H1 (cell line): ENCODE data around the gene GMEB1. TPM values are rescaled to one million over a fixed set of nuclear protein-coding genes. Genes with fewer than 3 reads are reported as not detected.

Source experiments
- CTCF ChIA-PET: fragments of 300-600 bp; sonication (Branson Sonifier 250); formaldehyde crosslinking; loops from one replicate; lab custom pipeline; 2021; ENCODE audit not compliant: partially characterized antibody; lab: Charles Lee
- POLR2A ChIA-PET: fragments of 300-600 bp; sonication (Branson Sonifier 250); formaldehyde crosslinking; loops from one replicate; lab custom pipeline; 2021; ENCODE audit warnings: inconsistent platforms; ENCODE audit not compliant: partially characterized antibody; lab: Charles Lee
- DNase-seq, 2 experiments: peaks; one replicate each; pipeline versions ENCODE4 v3.0.0 to v3.0.0-alpha.2; 2010 to 2022; ENCODE audit warnings: low spot score in 2 of 2, low read depth in 1 of 2, mixed read lengths in 1 of 2
- FAIRE-seq: peaks from 2 replicates; lab custom pipeline; 2011; peaks lifted over from hg19 to GRCh38; lab: Jason Lieb, UNC
- H2AFZ ChIP-seq: 2 replicates; pipeline ENCODE4 v1.8.1; 2012; ENCODE audit warnings: low read length, inconsistent platforms
- H2AK5ac ChIP-seq: 2 replicates; pipeline ENCODE4 v1.6.1; 2013; ENCODE audit warnings: low read depth, low read length
- H2BK120ac ChIP-seq: replicated peaks from 2 replicates; pipeline ENCODE3; 2013; ENCODE audit warnings: low read depth, low read length, inconsistent platforms
- H2BK12ac ChIP-seq: 2 replicates; pipeline ENCODE4 v1.6.1; 2013; ENCODE audit warnings: low read depth, low read length
- H2BK15ac ChIP-seq: 2 replicates; pipeline ENCODE4 v1.6.1; 2013; ENCODE audit warnings: low read length
- H2BK20ac ChIP-seq: 2 replicates; pipeline ENCODE4 v1.6.1; 2013; ENCODE audit warnings: low read length
- H2BK5ac ChIP-seq: 2 replicates; pipeline ENCODE4 v1.6.1; 2013; ENCODE audit warnings: low read depth, low read length
- H3K14ac ChIP-seq: 2 replicates; pipeline ENCODE4 v1.6.1; 2013; ENCODE audit warnings: inconsistent platforms; ENCODE audit not compliant: insufficient read length
- H3K18ac ChIP-seq: 2 replicates; pipeline ENCODE4 v1.6.1; 2013; ENCODE audit warnings: low read length; ENCODE audit errors: extremely low read depth
- H3K23ac ChIP-seq: 2 replicates; pipeline ENCODE4 v1.6.1; 2013; ENCODE audit warnings: inconsistent platforms; ENCODE audit not compliant: insufficient read length
- H3K23me2 ChIP-seq: 2 replicates; pipeline ENCODE4 v1.6.1; 2013; ENCODE audit warnings: low read depth, low read length
- H3K27ac ChIP-seq: 2 replicates; pipeline ENCODE4 v1.6.1; 2011; ENCODE audit warnings: low read depth, low read length, inconsistent platforms
- H3K27me3 ChIP-seq, 4 experiments: replicated peaks in 1 of 4; 1 replicate in 1 of 4; 2 replicates in 3 of 4; pipeline versions ENCODE4 v1.6.1 to v1.8.1; 2011 to 2013; ENCODE audit warnings: low read length in 3 of 4, mild to moderate bottlenecking in 3 of 4, inconsistent platforms in 2 of 4, mixed read lengths in 2 of 4, moderate library complexity in 1 of 4; ENCODE audit not compliant: control insufficient read depth in 3 of 4, insufficient read depth in 3 of 4; ENCODE audit errors: extremely low read depth in 1 of 4
- H3K36me3 ChIP-seq, 4 experiments: 2 replicates each; pipeline versions ENCODE4 v1.6.1 to v1.8.1; 2011 to 2013; ENCODE audit warnings: mild to moderate bottlenecking in 4 of 4, low read length in 3 of 4, moderate library complexity in 2 of 4, control low read depth in 1 of 4, inconsistent platforms in 1 of 4; ENCODE audit not compliant: insufficient read depth in 4 of 4, control insufficient read depth in 2 of 4
- H3K4ac ChIP-seq: replicated peaks from 2 replicates; pipeline ENCODE3; 2013; ENCODE audit warnings: low read length, low read depth, mixed read lengths, inconsistent platforms; ENCODE audit not compliant: insufficient read length
- H3K4me1 ChIP-seq, 4 experiments: replicated peaks in 1 of 4; 1 replicate in 1 of 4; 2 replicates in 3 of 4; pipeline versions ENCODE4 v1.6.1 to v1.8.1; 2011 to 2013; ENCODE audit warnings: low read length in 3 of 4, inconsistent platforms in 2 of 4, mixed read lengths in 1 of 4; ENCODE audit not compliant: insufficient read depth in 4 of 4, control insufficient read depth in 3 of 4
- H3K4me2 ChIP-seq, 2 experiments: 2 replicates each; pipeline versions ENCODE4 v1.6.1 to v1.8.1; 2011 to 2013; ENCODE audit warnings: low read depth in 2 of 2, low read length in 2 of 2, control low read depth in 1 of 2, inconsistent platforms in 1 of 2, mild to moderate bottlenecking in 1 of 2; ENCODE audit not compliant: insufficient read depth in 1 of 2
- H3K4me3 ChIP-seq, 4 experiments: fragments of 200-600, 300-600 bp in 1 of 4; sonication (generic), shearing (Covaris generic), sonication (Bioruptor Twin) in 1 of 4; 2 replicates each; pipeline versions ENCODE4 v1.5.1 to v1.8.1; 2011 to 2016; ENCODE audit warnings: low read length in 4 of 4, low read depth in 3 of 4, control low read depth in 2 of 4, inconsistent platforms in 2 of 4, mild to moderate bottlenecking in 2 of 4, mixed read lengths in 1 of 4, moderate library complexity in 1 of 4; ENCODE audit not compliant: insufficient read depth in 2 of 4; ENCODE audit errors: extremely low read depth in 1 of 4
- H3K56ac ChIP-seq: replicated peaks from 2 replicates; pipeline ENCODE3; 2013; ENCODE audit warnings: low read depth, mild to moderate bottlenecking, mixed read lengths, low read length, inconsistent platforms; ENCODE audit not compliant: insufficient read length
- H3K79me1 ChIP-seq: 2 replicates; pipeline ENCODE4 v1.6.1; 2013; ENCODE audit warnings: low read depth, low read length, control low read depth
- H3K79me2 ChIP-seq, 2 experiments: 2 replicates each; pipeline versions ENCODE4 v1.6.1 to v1.8.1; 2012 to 2013; ENCODE audit warnings: low read length in 2 of 2, mild to moderate bottlenecking in 2 of 2, inconsistent platforms in 1 of 2; ENCODE audit not compliant: insufficient read depth in 2 of 2, control insufficient read depth in 1 of 2
- H3K9ac ChIP-seq, 4 experiments: replicated peaks in 1 of 4; 1 replicate in 1 of 4; 2 replicates in 3 of 4; pipeline versions ENCODE4 v1.6.1 to v1.8.1; 2011 to 2013; ENCODE audit warnings: low read depth in 3 of 4, low read length in 3 of 4, control low read depth in 2 of 4, mild to moderate bottlenecking in 2 of 4, moderate library complexity in 2 of 4, inconsistent platforms in 1 of 4; ENCODE audit errors: extremely low read depth in 1 of 4
- H3K9me3 ChIP-seq, 2 experiments: 2 replicates each; pipeline versions ENCODE4 v1.6.1 to v1.8.1; 2012 to 2013; ENCODE audit warnings: mild to moderate bottlenecking in 2 of 2, moderate library complexity in 2 of 2, control low read depth in 1 of 2, inconsistent platforms in 1 of 2, low read depth in 1 of 2, low read length in 1 of 2, mixed read lengths in 1 of 2; ENCODE audit not compliant: insufficient read depth in 2 of 2
- H4K20me1 ChIP-seq, 2 experiments: replicated peaks in 1 of 2; 2 replicates each; pipeline versions ENCODE3 to v1.8.1; 2011 to 2013; ENCODE audit warnings: inconsistent platforms in 2 of 2, low read length in 2 of 2, mild to moderate bottlenecking in 1 of 2; ENCODE audit not compliant: insufficient read depth in 2 of 2, control insufficient read depth in 1 of 2
- H4K5ac ChIP-seq: 2 replicates; pipeline ENCODE4 v1.6.1; 2013; ENCODE audit warnings: low read length, low read depth, mixed read lengths, inconsistent platforms; ENCODE audit not compliant: insufficient read length
- H4K8ac ChIP-seq: 2 replicates; pipeline ENCODE4 v1.8.0; 2013; ENCODE audit warnings: mild to moderate bottlenecking, moderate library complexity, low read length, inconsistent platforms; ENCODE audit not compliant: insufficient read depth; ENCODE audit errors: extremely low read depth
- H4K91ac ChIP-seq: replicated peaks from 2 replicates; pipeline ENCODE3; 2013; ENCODE audit warnings: low read length, mixed read lengths, inconsistent platforms; ENCODE audit not compliant: insufficient read length
- CHD2 ChIP-seq: IDR thresholded peaks from 2 replicates; pipeline ENCODE4 v1.6.1; 2012; ENCODE audit warnings: low read length, improper control_type of control experiment
- EGR1 ChIP-seq: IDR thresholded peaks from 2 replicates; pipeline ENCODE4 v1.6.1; 2011; ENCODE audit warnings: low read depth, low read length, borderline replicate concordance
- GTF2F1 ChIP-seq: IDR thresholded peaks from 2 replicates; pipeline ENCODE4 v1.6.1; 2012; ENCODE audit warnings: low read depth, low read length, improper control_type of control experiment, borderline replicate concordance
- PHF8 ChIP-seq: fragments of 200-600 bp; sonication (generic); conservative IDR thresholded peaks from 2 replicates; pipeline ENCODE4 v1.7.1; 2012; ENCODE audit warnings: low read depth, mild to moderate bottlenecking, inconsistent platforms, low read length, moderate library complexity
- WGBS, 2 experiments: shearing (Covaris generic) in 1 of 2; methylation state at CpG; one replicate each; pipeline versions ENCODE4 v1.1.6 to v1.1.7; 2013 to 2015; ENCODE audit warnings: low lambda C conversion rate in 2 of 2, mixed read lengths in 2 of 2, inconsistent platforms in 1 of 2, low coverage in 1 of 2, missing lambda C conversion rate in 1 of 2; ENCODE audit not compliant: insufficient replicate concordance in 2 of 2, insufficient coverage in 1 of 2, insufficient read length in 1 of 2; ENCODE audit errors: extremely low coverage in 1 of 2, missing lambda C conversion rate in 1 of 2; 5-methylcytosine and 5-hydroxymethylcytosine counted together
- polyA plus RNA-seq, 7 experiments: library from polyadenylated mRNA; depleted of rRNA in 3 of 7; stranded (reverse) in 5 of 7; unstranded in 2 of 7; fragments of >200 nt in 5 of 7; fragments of 200-250 nt in 2 of 7; gene quantifications; 1 replicate in 5 of 7; 2 replicates in 1 of 7; 4 replicates in 1 of 7; pipeline versions ENCODE4 v1.2.1 to v1.2.3, GENCODE V29; 2011 to 2013; ENCODE audit warnings: missing spikeins in 2 of 7, mixed read lengths in 2 of 7
- total RNA-seq: library from RNA; stranded (reverse); fragmentation: NEBNext Ultra II Directional; extraction: Animal tissue kit (Norgen Biotek cat#: 25700); gene quantifications from 2 replicates; pipeline ENCODE4 v1.2.1, GENCODE V29; 2021

Gene GMEB1
- total and polyA plus RNA-seq, 2 of the 8 experiments (the other 6 are each of a cell fraction or from before 2014, with no cell fraction given), result 13.3 to 26.2 TPM

- Histone ChIP-seq H2BK20ac (no peak overlapping the region), H4K5ac (peak overlapping the region; percentile 38), H3K18ac (no peak overlapping the region)
- no peak for TF ChIP-seq CHD2
- TF ChIP-seq GTF2F1, result no peak
- peak; percentile 93; the same call in 1 of the 2 replicates for TF ChIP-seq EGR1
- TF ChIP-seq PHF8, result 0 out of 2 replicates have a peak, but pooled peaks have one; percentile 35
Measured at GRCh38 chr1:28735961-28736449, 67.4 kb downstream of the GMEB1 start.

More at GRCh38 chr1:28735961-28736449, 67.4 kb downstream of the GMEB1 start:
- Histone ChIP-seq H3K4me2 (peak overlapping the region; percentile 72 to 73), H3K79me1 (no peaks in the 10 kb centered on the region), H2AFZ (no peak overlapping the region), H3K56ac (peak overlapping the region; percentile 24), H3K23me2 (no peaks in the 10 kb centered on the region; the same call in 1 of the 2 replicates), H3K14ac (no peak overlapping the region), H3K27me3 (no peaks in the 10 kb centered on the region), H3K9me3 (no peaks in the 10 kb centered on the region), H3K79me2 (peaks cover 20 to 41% of the 10 kb centered on the region in 2 experiments), H2BK15ac (no peak overlapping the region), H4K20me1 (peaks cover 3 to 5% of the 10 kb centered on the region in 2 experiments), H2BK5ac (peak overlapping the region; percentile 6), H4K91ac (no peak overlapping the region), H3K4ac (no peak overlapping the region), H2AK5ac (no peak overlapping the region), H3K9ac (peak overlapping the region; percentile 54 to 99 (median 88)), H2BK12ac (no peak overlapping the region; the same call in 1 of the 2 replicates), H3K27ac (peak overlapping the region; percentile 98), H4K8ac (no peak overlapping the region), H3K4me3 (peak overlapping the region; percentile 88 to 97 (median 94)), H3K23ac (no peak overlapping the region), H2BK120ac (peak overlapping the region; percentile 1), H3K36me3 (peaks cover 7 to 26% (median 17%) of the 10 kb centered on the region in 4 experiments; a peak in 6 of 8 replicates), H3K4me1 (peaks cover 0 to 11% (median 3%) of the 10 kb centered on the region in 4 experiments; a peak in 6 of 7 replicates)
- DNase-seq (no peak), FAIRE-seq (no peak)
- ChIA-PET POLR2A (interaction anchor here (0.5 to 12.5 kb wide), 38 partner anchors 10 to 388 kb away, joined by 3 to 369 read pairs (median 5); partner anchors contain the start of genes GMEB1, RCC1, RNU11 and TAF12), CTCF (interaction anchor here (1.0 to 2.8 kb wide), 16 partner anchors 8 to 93 kb away, joined by 3 to 12 read pairs (median 5); partner anchors contain the start of genes GMEB1, RNU11 and TAF12)
- WGBS, 2 experiments, result 5% methylated on average over 14 of the region's 15 CpGs; no CpG with 5 or more reads in 1 of the 2 experiments
